GM19452 (cell line): ENCODE measurements around the gene CHRNA7.
"Not testable (repeated sequence)": the region's sequence is repeated elsewhere in the genome, so short reads cannot be mapped to it uniquely, and the experiment has no call there.

Source experiments
- ATAC-seq: cut with Tn5 transposase; IDR thresholded peaks from one replicate; pipeline ENCODE4 v1.9.1; 2021; ENCODE audit not compliant: unreplicated experiment

The CHRNA7 gene

DNA sequence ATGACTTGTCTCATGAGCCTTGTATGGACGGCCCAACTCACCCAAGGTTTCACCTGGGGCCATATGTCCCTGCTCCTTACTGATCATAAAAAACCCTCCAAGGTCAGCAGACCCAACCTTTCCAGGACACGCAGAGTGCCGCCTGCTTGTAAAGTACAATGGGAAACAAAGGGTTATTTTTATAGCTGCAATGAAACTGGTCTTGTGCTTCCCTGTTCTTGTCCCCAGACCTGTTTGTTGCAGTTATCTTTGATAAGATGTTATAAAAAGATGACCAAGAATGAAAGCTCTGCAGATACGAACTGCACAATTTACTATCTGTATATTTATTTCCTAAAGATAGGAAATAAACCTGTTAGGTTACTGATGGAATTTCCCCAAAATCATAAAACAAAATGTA lies 136.0 kb downstream of the CHRNA7 start:
- ATAC-seq, result not testable (repeated sequence)

DNA sequence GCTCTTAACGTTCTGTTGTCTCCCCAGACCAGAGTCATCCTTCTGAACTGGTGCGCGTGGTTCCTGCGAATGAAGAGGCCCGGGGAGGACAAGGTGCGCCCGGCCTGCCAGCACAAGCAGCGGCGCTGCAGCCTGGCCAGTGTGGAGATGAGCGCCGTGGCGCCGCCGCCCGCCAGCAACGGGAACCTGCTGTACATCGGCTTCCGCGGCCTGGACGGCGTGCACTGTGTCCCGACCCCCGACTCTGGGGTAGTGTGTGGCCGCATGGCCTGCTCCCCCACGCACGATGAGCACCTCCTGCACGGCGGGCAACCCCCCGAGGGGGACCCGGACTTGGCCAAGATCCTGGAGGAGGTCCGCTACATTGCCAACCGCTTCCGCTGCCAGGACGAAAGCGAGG lies 137.6 kb downstream of the CHRNA7 start:
- not testable (repeated sequence) for ATAC-seq

DNA sequence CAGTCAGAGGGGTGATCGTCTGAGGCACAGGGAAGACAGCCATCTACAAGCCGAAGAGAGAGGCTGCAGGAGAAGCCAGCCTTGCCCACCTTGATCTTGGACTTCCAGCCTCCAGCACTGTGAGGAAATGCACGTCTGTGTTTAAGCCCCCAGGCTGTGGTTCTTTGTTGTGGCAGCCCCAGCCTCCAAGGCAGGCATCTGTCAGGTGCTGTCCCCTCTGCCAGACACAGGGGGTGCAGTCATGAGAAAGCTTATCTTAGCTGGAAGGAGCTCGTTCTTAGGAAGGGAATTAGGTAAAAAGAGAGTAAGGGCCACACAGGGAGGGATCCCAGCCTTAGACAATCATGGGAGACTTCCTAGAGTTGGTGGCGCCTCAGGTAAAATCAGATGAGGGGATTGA lies 150.3 kb downstream of the CHRNA7 start:
- ATAC-seq, result not testable (repeated sequence)

DNA sequence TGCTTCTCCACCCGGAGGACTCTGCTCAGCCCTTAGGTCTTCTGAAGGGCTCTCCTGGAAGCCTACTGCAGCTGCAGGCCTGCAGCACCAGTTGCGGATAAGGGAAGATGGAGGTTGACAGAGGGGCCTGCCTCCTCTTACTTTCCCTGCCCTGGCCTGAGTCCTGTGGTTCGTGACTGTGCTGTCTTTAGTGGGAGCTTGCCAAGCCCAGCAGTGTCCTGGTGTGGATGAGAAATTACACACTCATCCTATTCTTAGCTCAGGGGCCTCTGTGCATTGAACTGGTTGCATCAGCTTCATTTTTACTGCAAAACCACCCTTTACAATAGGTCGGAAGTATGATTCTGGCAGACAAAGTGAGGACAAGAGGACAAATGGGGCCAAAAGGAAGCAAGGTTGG lies 163.5 kb downstream of the CHRNA7 start:
- not testable (repeated sequence) for ATAC-seq

DNA sequence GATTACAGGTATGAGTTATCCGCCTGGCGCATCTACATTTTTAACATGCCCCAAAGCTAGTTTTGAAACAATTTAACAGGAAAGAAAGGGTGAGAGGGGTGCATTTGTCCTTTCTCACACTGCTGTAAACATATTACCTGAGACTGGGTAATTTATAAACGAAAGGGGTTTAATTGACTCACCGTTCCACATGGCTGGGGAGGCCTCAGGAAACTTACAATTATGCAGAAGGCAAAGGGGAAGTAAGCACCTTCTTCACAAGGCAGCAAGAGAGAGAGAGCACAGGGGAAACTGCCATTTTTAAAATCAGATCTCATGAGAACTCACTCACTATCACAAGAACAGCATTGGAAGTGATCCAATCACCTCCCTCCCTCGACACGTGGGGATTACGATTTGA lies 165.9 kb downstream of the CHRNA7 start:
- not testable (repeated sequence) for ATAC-seq

DNA sequence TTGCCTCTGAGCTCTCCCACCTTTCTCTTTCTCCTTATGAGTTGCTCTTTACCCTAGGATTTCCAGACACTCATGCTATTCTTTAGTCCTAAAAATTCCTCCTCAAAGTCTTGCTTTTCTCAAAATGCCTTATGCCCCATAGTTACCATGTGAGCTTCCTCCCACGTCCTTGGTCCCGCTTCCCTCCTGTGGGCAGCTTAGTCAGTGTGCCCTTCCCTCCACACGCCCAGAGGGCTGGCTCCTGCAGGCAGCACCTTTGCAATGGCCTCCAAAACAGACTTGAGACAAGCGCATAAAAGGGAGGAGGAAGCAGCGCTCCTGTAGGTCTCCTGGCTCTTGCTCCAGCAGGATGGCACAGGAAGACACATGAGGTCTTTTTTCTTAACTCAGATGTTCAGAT lies 168.6 kb downstream of the CHRNA7 start:
- not testable (repeated sequence) for ATAC-seq

DNA sequence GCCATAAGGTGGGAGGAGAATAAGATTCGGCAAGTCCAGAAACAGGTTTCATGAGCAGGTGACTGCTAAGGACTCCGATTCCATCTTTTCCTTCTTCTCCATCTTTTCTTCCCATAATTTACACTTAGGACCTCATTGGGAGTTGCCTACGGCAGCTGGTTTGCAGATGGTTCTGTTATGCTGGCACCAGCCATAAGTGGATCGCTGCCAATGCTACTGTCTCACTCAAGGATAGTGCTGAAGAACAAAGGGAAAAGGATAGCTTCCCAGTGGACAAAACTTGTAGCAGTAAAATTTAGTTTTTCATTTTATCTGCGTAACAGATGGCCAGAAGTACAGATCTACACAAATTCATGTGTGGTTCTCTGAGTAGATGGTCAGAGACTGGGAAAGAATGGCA lies 178.8 kb downstream of the CHRNA7 start:
- ATAC-seq, result not testable (repeated sequence)

DNA sequence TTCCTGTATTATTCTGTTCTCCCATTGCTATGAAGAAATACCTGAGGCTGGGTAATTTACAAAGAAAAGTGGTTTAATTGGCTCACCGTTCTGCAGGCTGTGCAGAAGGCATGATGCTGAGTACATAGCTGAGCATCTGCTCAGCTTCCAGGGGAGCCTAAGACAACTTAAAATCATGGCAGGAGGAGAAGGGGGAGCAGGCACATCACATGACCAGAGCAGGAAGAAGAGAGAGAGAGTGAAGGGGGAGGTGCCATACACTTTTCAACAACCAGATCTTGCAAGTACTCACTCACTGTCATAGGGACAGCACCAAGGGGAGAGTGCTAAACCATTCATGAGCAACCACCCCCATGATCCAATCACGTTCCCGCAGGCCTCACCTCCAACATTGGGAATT lies 188.4 kb downstream of the CHRNA7 start:
- no peak for ATAC-seq
